Esophagus squamous epithelium (tissue), 5 donors: Measurements from ENCODE around the gene PLXDC2. TPM values are rescaled to one million over a fixed set of nuclear protein-coding genes. Genes with fewer than 3 reads are reported as not detected.

Source experiments
- DNase-seq: peaks from one replicate; lab custom pipeline; 2025; lab: John Stamatoyannopoulos, UW
- H3K27ac ChIP-seq, 4 donors: fragments of 200-600 bp; sonication (generic); one replicate each; pipeline ENCODE4 v1.5.1; 2016 to 2019; ENCODE audit warnings: mild to moderate bottlenecking in 1 of 4
- H3K27me3 ChIP-seq, 4 donors: fragments of 200-600 bp; sonication (generic); 1 replicate in 3 of 4; 2 replicates in 1 of 4; pipeline versions ENCODE4 v1.5.1 to v1.6.0; 2017 to 2021; ENCODE audit warnings: antibody characterized with exemption in 1 of 4
- H3K36me3 ChIP-seq, 3 donors: fragments of 200-600 bp; sonication (generic); one replicate each; pipeline ENCODE4 v1.5.1; 2016 to 2019
- H3K4me1 ChIP-seq, 3 donors: fragments of 200-600 bp; sonication (generic); one replicate each; pipeline ENCODE4 v1.5.1; 2017 to 2019
- H3K4me3 ChIP-seq, 4 donors: fragments of 200-600 bp; sonication (generic); 1 replicate in 3 of 4; 2 replicates in 1 of 4; pipeline ENCODE4 v1.5.1; 2016 to 2019; ENCODE audit warnings: mild to moderate bottlenecking in 2 of 4, moderate library complexity in 1 of 4
- H3K9me3 ChIP-seq, 3 donors: fragments of 200-600 bp; sonication (generic); one replicate each; pipeline ENCODE4 v1.5.1; 2016 to 2019
- CTCF ChIP-seq, 6 experiments: fragments of 450-650 bp in 4 of 6; fragments of 200-600 bp in 2 of 6; sonication (generic) in 2 of 6; IDR thresholded peaks; one replicate each; pipeline ENCODE4 v1.5.1; 2016 to 2019; ENCODE audit warnings: antibody characterized with exemption in 6 of 6, mild to moderate bottlenecking in 4 of 6, moderate library complexity in 4 of 6
- POLR2A ChIP-seq, 4 donors: fragments of 450-650 bp; IDR thresholded peaks; one replicate each; pipeline ENCODE4 v1.6.1; 2017; ENCODE audit warnings: antibody characterized with exemption in 4 of 4, mild to moderate bottlenecking in 4 of 4, moderate library complexity in 3 of 4
- WGBS, 2 donors: methylation state at CpG; one replicate each; pipeline ENCODE4 v1.1.5; 2018; 5-methylcytosine and 5-hydroxymethylcytosine counted together
- intact Hi-C: fragments of 100-400 bp; cut with DNase I; formaldehyde crosslinking; loops from one replicate; pipeline ENCODE4 v1.15.0; 2022
- small RNA-seq, 4 donors: library from RNA; depleted of rRNA; stranded (forward); fragments of <200 nt; gene quantifications; one replicate each; pipeline ENCODE3, GENCODE V24; 2016
- total RNA-seq, 4 donors: library from RNA; depleted of rRNA; stranded (reverse); fragments of >200 nt; gene quantifications; one replicate each; pipeline ENCODE4 v1.1.0, GENCODE V29; 2016
- donor health status: DM: yes; HTN: yes; CAD: no.

The PLXDC2 gene
- total RNA-seq, 4 donors from 2014 or later: 22.4 to 50.4 (median 36.9) TPM

GRCh38 chr10:20334559-20334958 lies 518.3 kb downstream of the PLXDC2 start:
- no peaks in the 10 kb centered on the region for H3K36me3 ChIP-seq
- H3K9me3 ChIP-seq: peaks cover 0 to 3% (median 0%) of the 10 kb centered on the region in 3 donors
- no peaks in the 10 kb centered on the region for H3K27me3 ChIP-seq
- no peak overlapping the region for H3K27ac ChIP-seq
- intact Hi-C loops: no loop called here
- TF ChIP-seq POLR2A (IDR thresholded peaks at IDR 0.05) (no peak), CTCF (IDR thresholded peaks at IDR 0.05) (no peak)
- H3K4me3 ChIP-seq: no peak overlapping the region
- H3K4me1 ChIP-seq: no peaks in the 10 kb centered on the region
- 65 to 67% methylated on average over 3 of the region's 3 CpGs for WGBS, 2 donors
- no peak for DNase-seq

Small RNA genes within 50 kb of the gene (small RNA-seq; reads per million reads assigned to genes)
- 0 reads per million in 4 donors for gene RNU6-1212P
